HG02759 (cell line): ENCODE measurements around the gene RCOR1.
"Not testable (repeated sequence)": the region's sequence is repeated elsewhere in the genome, so short reads cannot be mapped to it uniquely, and the experiment has no call there.

ENCODE experiments used
- ATAC-seq: cut with Tn5 transposase; IDR thresholded peaks from one replicate; pipeline ENCODE4 v1.9.1; 2021; ENCODE audit warnings: mild to moderate bottlenecking, moderate library complexity; ENCODE audit not compliant: unreplicated experiment

Gene RCOR1

GRCh38 chr14:102625564-102626296 lies 33.3 kb downstream of the RCOR1 start:
- ATAC-seq = no peak

- ATAC-seq = no peak
Measured at GRCh38 chr14:102626530-102626929, 34.1 kb downstream of the RCOR1 start.

- ATAC-seq = no peak
Measured at GRCh38 chr14:102629011-102629444, 36.6 kb downstream of the RCOR1 start.

- no peak for ATAC-seq
Measured at GRCh38 chr14:102629808-102630350, 37.4 kb downstream of the RCOR1 start.

- ATAC-seq = no peak
Measured at GRCh38 chr14:102630405-102630804, 38.0 kb downstream of the RCOR1 start.

DNA sequence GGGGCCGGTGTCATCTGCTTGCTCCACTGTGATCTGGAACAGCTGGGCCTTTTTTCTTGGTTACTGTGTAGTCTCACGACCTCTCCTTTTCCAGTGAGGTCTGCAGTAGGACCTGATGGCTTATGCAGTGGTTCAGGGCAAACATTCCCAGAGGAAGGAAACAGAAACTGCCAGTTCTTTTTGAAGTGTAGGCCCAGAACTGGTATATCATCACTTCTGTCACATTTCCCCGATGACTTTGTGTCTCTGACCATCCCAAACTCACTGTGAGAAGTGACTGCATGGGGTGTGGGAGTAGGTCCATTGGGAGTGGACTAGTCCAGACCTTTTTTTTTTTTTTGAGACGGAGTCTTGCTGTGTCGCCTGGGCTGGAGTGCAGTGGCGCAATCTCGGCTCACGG lies 38.4 kb downstream of the RCOR1 start:
- ATAC-seq = no peak

DNA sequence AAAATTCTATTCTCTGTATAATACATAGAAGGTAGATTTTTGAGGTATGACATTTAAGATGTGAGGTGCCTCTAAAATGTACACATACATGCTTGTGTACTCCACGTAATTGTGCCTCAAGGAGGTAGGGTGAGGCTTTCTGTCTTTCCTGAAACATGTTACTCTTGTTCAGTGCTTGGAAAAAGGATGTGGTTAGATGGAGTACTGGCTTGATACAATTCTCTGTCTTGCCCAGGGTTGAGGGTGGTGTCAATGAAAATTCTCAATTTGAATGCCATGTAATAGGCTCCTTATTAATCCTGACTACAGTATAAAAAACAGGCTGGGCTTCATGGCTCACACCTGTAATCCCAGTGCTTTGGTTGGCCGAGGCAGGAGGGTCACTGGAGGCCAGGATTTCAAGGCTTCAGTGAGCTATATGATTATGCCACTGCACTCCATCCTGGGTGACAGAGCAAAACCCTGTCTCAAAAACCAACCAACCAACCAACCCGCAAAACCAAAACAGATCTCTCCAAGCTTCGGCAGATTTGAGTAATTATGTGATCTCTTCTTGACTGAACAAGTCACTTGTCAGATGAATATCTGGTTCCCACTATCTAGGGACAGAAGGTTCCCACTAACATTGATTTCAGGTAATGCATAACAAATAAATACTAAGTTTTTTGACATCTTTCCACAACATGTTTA lies 41.6 kb downstream of the RCOR1 start:
- ATAC-seq = no peak

- ATAC-seq = not testable (repeated sequence)
Measured at GRCh38 chr14:102639611-102640010, 47.2 kb downstream of the RCOR1 start.

DNA sequence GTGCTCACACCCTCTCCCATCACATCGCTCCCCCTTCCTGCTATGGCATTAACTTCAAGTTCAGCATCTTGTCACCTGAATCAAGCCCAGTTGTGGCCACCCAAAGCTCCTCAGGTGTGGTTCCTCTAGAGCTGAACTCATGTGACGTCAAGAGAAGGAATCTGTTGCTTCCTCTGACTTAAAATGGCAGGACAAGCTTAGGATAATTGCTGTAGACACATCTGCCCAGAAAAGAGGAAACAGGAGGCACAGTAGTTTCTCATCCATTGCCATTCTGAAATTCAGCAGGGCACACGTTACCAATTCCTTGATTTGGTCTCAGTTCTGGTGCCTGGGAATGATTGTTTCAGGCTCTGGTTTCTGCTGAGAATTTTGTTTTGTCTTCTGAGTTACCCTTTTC lies 52.1 kb downstream of the RCOR1 start:
- no peak for ATAC-seq

GRCh38 chr14:102645746-102646440 lies 53.4 kb downstream of the RCOR1 start:
- no peak for ATAC-seq

DNA sequence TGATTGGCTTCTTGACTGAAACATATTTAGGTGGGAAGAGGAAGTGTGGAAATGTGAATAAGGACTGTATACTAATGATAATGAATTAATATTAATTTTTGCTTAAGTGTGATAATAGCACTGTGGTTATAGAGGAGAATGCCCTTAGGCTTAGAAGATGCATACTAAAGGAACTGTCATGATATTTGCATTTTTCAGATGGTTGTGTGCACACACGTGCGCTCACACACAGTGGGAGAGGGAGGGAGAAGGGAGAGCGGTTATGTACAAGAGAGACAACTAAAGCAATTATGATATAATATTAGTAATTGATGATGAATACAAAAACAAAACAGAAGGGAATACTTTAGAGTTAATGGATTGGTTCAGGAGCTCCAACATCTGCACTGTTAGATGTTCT lies 54.2 kb downstream of the RCOR1 start:
- no peak for ATAC-seq

DNA sequence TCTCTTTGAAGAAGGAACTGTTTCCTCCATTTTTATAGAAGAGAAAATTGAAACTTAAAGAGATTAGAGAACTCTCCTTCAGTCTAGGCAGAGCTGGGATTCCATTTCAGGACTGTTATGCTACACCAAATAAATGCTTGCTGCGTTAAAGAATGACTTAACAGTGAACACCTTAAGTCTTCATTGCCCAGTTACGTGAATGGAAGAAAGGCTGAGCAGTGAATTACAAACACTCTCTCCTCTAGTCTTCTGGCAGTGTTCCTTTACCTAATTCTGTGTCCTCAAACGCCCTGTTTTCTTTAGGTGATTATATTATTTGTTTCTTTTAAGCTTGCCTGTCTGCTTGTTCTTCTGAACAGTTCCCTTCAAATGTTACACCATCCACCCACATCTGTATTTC lies 59.7 kb downstream of the RCOR1 start:
- ATAC-seq = no peak

DNA sequence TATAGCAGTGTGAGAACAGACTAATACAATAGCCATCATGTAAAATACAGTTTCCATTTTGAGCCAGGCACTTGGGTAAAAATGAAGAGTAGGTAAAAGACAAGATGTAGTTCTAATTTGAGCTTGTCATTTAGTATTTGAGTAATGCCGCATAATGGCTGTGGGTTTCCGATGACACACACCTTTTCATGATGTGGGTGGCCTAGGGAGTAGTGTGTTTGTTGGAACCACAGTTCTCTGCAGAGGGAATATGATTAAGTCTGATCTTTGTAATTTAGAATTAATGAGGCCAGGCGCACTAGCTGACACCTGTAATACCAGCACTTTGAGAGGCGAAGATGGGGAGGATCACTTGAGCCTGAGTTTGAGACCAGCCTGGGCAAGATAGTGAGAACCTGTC lies 61.8 kb downstream of the RCOR1 start:
- no peak for ATAC-seq

DNA sequence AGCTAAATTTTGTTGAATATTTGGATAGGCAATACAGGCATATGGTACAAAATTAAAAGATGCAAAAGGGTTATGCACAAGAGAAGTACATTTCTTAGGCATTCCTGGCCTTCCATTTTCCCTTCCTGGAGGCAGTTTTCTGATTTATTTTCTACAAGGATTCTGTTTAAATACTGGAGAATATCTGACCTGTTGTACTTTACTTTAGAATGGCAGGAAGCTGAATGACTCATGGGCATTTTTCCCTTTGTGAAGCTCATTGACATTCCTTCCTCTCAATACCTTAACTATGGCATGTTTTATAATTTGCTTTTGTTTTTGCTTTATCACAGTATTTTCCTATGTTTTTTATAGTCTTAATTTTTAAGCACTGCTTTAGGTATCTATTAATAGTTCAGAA lies 62.7 kb downstream of the RCOR1 start:
- no peak for ATAC-seq

DNA sequence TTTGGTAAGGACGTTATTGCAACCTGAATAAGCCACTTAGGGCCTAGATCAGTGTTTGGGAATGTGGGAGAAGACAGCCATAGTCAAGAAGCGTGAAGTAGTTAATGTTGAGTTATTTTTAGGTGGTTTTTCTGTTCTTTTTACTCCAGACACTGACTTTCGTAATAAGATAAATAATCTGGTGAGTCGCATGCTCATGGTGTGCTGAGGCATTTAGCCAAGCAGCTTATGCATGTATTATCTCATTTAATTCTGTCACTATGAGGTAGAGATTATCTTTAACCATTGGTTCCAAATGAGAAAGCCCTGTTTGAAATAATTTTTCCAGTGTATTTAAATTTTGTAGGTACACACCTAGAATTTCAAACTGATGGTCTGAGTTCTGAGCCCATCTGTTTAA lies 67.3 kb downstream of the RCOR1 start:
- ATAC-seq = no peak

GRCh38 chr14:102661614-102662013 lies 69.2 kb downstream of the RCOR1 start:
- no peak for ATAC-seq

GRCh38 chr14:102662636-102663430 lies 70.4 kb downstream of the RCOR1 start:
- ATAC-seq = no peak

DNA sequence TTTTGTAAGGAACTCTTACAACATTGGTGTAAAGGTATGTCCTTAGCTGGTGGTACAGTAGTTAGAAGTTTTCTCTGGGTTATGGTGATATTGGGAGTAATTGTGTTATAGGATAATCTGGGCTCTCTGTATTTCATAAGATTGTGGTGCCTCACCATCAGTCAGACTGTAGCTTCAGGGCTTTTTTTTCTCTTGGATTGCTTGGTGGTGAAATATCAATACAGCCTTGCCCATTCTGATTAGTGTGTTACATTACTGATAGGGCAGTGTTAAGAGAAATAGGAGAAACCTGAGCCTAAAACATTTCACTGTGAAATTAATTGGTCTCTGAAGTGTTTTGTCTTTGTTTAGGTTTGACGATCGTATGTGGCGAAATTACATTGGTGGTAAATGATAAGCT lies 71.0 kb downstream of the RCOR1 start:
- no peak for ATAC-seq

- no peak for ATAC-seq
Measured at GRCh38 chr14:102665621-102666020, 73.2 kb downstream of the RCOR1 start.

DNA sequence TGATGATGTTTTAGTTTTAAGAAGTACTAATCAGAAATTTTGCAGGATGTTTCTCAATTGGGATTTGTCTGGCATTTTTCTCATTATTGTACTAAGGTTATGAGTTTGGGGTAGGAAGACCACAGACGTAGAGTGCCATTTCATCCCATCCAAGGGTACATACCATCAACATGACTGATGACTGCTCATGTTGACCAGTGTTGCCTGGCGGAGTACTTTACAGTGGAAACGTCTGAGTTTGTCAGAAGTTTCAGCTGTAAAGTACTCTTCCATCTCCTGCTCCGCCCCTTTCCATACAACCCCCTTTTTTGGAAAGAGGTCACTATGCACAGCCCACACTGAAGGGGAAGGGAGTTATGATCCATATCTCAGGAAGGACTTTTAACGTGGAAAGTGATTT lies 74.2 kb downstream of the RCOR1 start:
- no peak for ATAC-seq

- ATAC-seq = no peak
Measured at GRCh38 chr14:102667703-102668102, 75.3 kb downstream of the RCOR1 start.
